Left ventricle myocardium inferior (tissue), 1 donor: Measurements from ENCODE around the gene DZIP3. TPM values are rescaled to one million over a fixed set of nuclear protein-coding genes. Genes with fewer than 3 reads are reported as not detected.
"Not testable (repeated sequence)": the region's sequence is repeated elsewhere in the genome, so short reads cannot be mapped to it uniquely, and the experiment has no call there.

ENCODE experiments used
- DNase-seq: peaks from one replicate; pipeline ENCODE4 v3.0.0-alpha.2; 2020
- H3K27ac ChIP-seq: fragments of 200-600 bp; replicated peaks from 2 replicates; pipeline ENCODE4 v1.8.0; 2021
- H3K27me3 ChIP-seq: fragments of 200-600 bp; 2 replicates; pipeline ENCODE4 v1.8.0; 2021; ENCODE audit warnings: low read depth
- H3K36me3 ChIP-seq: fragments of 200-600 bp; 2 replicates; pipeline ENCODE4 v1.8.0; 2021
- H3K4me1 ChIP-seq: fragments of 200-600 bp; 2 replicates; pipeline ENCODE4 v1.8.0; 2021
- H3K4me3 ChIP-seq: fragments of 200-600 bp; 2 replicates; pipeline ENCODE4 v1.8.0; 2021; ENCODE audit warnings: mild to moderate bottlenecking, moderate library complexity
- H3K9me3 ChIP-seq: fragments of 200-600 bp; replicated peaks from 2 replicates; pipeline ENCODE4 v1.8.0; 2021
- intact Hi-C: fragments of 100-400 bp; cut with micrococcal nuclease; formaldehyde crosslinking; loops from one replicate; pipeline ENCODE4 v1.11.0; 2022
- total RNA-seq: library from RNA; stranded (reverse); fragmentation: NEBNext Ultra II Directional; extraction: Animal tissue kit (Norgen Biotek cat#: 25700); gene quantifications from one replicate; pipeline ENCODE4 v1.2.1, GENCODE V29; 2021
- TF ChIP-seq, protein P1 (sequence below): fragments of 200-600 bp; IDR thresholded peaks from 2 replicates; pipeline ENCODE4 v1.8.0; 2021; ENCODE audit warnings: antibody characterized with exemption, mild to moderate bottlenecking, borderline replicate concordance
- donor health status: DM: no; HTN: yes; CAD: no; lungs with severe emphysema.

DZIP3 gene
- total RNA-seq, 1 donor from 2014 or later: 23.9 TPM

DNA sequence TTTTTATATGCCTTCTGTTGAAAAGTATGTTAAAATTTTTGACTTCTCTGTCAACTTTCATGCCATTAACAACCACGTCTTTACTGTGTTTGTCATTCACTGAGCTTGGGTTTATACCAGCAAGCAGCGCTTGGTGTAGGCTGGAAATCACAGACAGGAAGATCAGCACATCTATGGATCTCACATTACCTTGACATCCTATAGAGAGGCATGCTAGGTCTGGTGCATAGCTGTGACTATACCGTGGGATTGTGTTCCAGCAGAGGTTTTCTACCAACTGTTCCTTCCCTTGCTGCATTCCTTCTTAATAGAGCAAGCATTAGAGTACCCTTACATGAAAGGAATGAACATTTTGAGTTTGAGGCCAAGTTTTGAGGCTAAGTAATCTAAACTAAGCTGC is 53.0 kb downstream of the DZIP3 start:
- no peak overlapping the region for H3K4me3 ChIP-seq
- no peaks in the 10 kb centered on the region for H3K9me3 ChIP-seq
- no peaks in the 10 kb centered on the region for H3K27me3 ChIP-seq
- TF ChIP-seq, protein P1, sequence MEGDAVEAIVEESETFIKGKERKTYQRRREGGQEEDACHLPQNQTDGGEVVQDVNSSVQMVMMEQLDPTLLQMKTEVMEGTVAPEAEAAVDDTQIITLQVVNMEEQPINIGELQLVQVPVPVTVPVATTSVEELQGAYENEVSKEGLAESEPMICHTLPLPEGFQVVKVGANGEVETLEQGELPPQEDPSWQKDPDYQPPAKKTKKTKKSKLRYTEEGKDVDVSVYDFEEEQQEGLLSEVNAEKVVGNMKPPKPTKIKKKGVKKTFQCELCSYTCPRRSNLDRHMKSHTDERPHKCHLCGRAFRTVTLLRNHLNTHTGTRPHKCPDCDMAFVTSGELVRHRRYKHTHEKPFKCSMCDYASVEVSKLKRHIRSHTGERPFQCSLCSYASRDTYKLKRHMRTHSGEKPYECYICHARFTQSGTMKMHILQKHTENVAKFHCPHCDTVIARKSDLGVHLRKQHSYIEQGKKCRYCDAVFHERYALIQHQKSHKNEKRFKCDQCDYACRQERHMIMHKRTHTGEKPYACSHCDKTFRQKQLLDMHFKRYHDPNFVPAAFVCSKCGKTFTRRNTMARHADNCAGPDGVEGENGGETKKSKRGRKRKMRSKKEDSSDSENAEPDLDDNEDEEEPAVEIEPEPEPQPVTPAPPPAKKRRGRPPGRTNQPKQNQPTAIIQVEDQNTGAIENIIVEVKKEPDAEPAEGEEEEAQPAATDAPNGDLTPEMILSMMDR: no peak
- H3K4me1 ChIP-seq: no peaks in the 10 kb centered on the region
- no peak for DNase-seq
- no peak overlapping the region for H3K27ac ChIP-seq
- H3K36me3 ChIP-seq: peaks cover 43% of the 10 kb centered on the region
- intact Hi-C loops: no loop called here

DNA sequence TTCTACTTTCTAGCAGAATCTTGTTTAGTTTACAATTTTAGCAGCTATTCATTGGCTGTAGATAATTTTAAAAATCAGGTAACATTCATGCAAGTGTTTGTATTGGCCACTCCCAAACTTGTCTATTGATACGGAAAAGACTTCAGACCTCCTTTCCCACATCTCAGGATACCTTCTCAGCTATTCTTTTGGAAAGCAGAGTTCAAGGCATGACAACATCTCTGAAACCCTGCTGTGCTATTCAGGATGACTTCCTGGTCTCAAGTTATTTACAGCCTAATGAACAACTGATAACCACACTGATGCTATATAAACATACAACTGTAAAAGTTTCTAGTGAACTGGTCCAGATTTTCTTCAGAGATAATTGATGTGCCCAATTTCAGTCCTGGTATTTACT is 55.8 kb downstream of the DZIP3 start:
- intact Hi-C loops: no loop called here
- H3K27me3 ChIP-seq: no peaks in the 10 kb centered on the region
- no peak overlapping the region for H3K4me3 ChIP-seq
- H3K9me3 ChIP-seq: no peaks in the 10 kb centered on the region
- no peak overlapping the region for H3K27ac ChIP-seq
- TF ChIP-seq, protein P1: no peak
- no peaks in the 10 kb centered on the region for H3K4me1 ChIP-seq
- DNase-seq: no peak
- H3K36me3 ChIP-seq: peaks cover 60% of the 10 kb centered on the region

- H3K9me3 ChIP-seq: peaks cover 10% of the 10 kb centered on the region
- H3K4me3 ChIP-seq, H3K27ac ChIP-seq, DNase-seq, H3K4me1 ChIP-seq, H3K27me3 ChIP-seq, intact Hi-C loops: not testable (repeated sequence)
- peaks cover 33% of the 10 kb centered on the region for H3K36me3 ChIP-seq
Observed at GRCh38 chr3:108655664-108656063, 66.1 kb downstream of the DZIP3 start.

GRCh38 chr3:108661699-108662098 is 72.2 kb downstream of the DZIP3 start:
- no peak overlapping the region for H3K4me3 ChIP-seq

DNA sequence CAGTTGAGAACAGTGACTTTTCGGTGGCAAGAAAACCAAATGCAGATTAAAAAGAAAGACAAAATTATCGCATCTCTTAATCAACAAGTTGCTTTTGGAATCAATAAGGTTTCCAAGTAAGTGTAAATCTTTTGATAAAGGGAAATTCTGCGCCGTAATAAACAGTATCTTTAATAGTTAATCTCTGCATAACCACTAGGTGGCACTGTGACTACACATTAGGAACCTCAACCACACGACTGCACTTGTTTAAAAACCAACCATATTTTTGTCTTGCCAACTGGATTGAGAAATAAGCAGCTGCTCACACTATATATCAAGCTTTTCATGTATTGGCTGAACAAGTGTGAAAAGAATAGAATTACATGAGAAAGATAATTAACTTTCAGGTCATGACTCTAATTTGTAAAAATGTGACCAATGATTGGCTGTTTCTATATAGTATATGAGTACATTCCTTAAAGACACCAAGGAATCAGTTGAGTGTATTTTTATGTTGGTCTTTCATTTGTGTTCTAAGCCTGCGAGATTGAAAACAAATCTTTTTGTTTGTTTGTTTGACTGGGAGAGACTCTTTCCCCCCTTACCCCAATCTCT is 72.7 kb downstream of the DZIP3 start:
- peaks cover 3% of the 10 kb centered on the region for H3K9me3 ChIP-seq
- H3K4me1 ChIP-seq: no peaks in the 10 kb centered on the region
- DNase-seq: no peak
- H3K36me3 ChIP-seq: peaks cover 17% of the 10 kb centered on the region
- H3K4me3 ChIP-seq: no peak overlapping the region
- H3K27ac ChIP-seq: no peak overlapping the region
- intact Hi-C loops: loop anchor here (10.0 kb wide), 1 partner anchor 253 kb away; no protein-coding TSS in a partner anchor
- TF ChIP-seq, protein P1: peak; percentile 83
- H3K27me3 ChIP-seq: no peaks in the 10 kb centered on the region

More at GRCh38 chr3:108661699-108662098, 72.2 kb downstream of the DZIP3 start:
- TF ChIP-seq, protein P1: no peak
- Histone ChIP-seq H3K27ac (no peak overlapping the region), H3K36me3 (peaks cover 17% of the 10 kb centered on the region), H3K4me1 (no peaks in the 10 kb centered on the region), H3K9me3 (peaks cover 3% of the 10 kb centered on the region), H3K27me3 (no peaks in the 10 kb centered on the region)
- no peak for DNase-seq
- intact Hi-C loops: loop anchor here (10.0 kb wide), 1 partner anchor 253 kb away; no protein-coding TSS in a partner anchor

DNA sequence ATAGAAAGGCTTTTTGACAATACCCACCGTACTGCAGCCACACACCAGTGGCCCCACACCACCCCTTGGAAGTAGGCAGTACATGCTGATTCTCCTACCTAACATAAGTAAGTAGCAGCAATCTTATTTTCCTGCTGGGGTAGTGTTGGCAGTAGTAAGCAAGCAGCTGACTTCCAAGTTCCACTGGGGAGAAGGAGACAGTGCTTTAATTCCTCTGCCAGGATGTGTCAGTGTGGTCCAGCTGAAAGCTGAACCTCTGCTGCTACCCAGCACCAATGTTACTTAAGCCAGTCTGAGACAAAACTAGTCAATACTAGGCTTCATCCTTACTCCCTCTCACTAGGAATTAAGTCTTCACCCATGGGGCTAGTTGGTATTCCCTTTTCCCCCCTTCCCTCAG is 74.7 kb downstream of the DZIP3 start:
- Histone ChIP-seq H3K4me1 (no peaks in the 10 kb centered on the region), H3K36me3 (peaks cover 21% of the 10 kb centered on the region), H3K27me3 (no peaks in the 10 kb centered on the region), H3K9me3 (peaks cover 3% of the 10 kb centered on the region), H3K27ac (no peak overlapping the region), H3K4me3 (no peak overlapping the region)
- intact Hi-C loops: loop anchor here (10.0 kb wide), 1 partner anchor 251 kb away; no protein-coding TSS in a partner anchor
- TF ChIP-seq, protein P1: no peak
- no peak for DNase-seq
